NCI-H2107 treated with DMSO at 0.1 percent for 48 hours (cell line): ENCODE measurements around the gene DDIT3.
A peak's percentile ranks its signal among the peaks of the same experiment; 100 is the strongest.
"Not testable (repeated sequence)": the region's sequence is repeated elsewhere in the genome, so short reads cannot be mapped to it uniquely, and the experiment has no call there.

Experiments
- DNase-seq: peaks from one replicate; lab custom pipeline; 2025; ENCODE audit not compliant: unreplicated experiment; lab: John Stamatoyannopoulos, UW

The DDIT3 gene

DNA sequence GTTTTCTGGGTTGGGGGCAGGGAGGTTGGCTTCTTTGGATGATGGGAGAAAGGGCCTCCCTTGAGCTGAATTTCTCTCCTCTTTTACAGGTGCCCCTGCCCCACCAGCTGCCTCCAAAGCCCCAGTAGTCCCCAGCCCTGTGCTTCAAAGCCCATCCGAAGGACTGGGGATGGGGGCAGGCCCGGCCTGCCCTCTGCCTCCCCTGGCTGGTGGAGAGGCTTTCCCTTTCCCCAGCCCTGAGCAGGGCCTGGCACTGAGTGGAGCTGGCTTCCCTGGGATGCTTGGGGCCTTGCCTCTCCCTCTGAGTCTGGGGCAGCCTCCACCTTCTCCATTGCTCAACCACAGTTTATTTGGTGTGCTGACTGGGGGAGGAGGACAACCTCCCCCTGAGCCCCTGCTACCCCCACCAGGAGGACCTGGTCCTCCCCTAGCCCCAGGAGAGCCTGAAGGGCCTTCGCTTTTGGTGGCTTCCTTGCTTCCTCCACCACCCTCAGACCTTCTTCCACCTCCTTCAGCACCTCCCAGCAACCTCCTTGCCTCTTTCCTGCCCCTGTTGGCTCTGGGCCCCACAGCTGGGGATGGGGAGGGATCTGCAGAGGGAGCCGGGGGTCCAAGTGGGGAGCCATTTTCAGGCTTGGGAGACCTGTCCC lies 6.3 kb upstream of the DDIT3 start:
- DNase-seq: no peak

DNA sequence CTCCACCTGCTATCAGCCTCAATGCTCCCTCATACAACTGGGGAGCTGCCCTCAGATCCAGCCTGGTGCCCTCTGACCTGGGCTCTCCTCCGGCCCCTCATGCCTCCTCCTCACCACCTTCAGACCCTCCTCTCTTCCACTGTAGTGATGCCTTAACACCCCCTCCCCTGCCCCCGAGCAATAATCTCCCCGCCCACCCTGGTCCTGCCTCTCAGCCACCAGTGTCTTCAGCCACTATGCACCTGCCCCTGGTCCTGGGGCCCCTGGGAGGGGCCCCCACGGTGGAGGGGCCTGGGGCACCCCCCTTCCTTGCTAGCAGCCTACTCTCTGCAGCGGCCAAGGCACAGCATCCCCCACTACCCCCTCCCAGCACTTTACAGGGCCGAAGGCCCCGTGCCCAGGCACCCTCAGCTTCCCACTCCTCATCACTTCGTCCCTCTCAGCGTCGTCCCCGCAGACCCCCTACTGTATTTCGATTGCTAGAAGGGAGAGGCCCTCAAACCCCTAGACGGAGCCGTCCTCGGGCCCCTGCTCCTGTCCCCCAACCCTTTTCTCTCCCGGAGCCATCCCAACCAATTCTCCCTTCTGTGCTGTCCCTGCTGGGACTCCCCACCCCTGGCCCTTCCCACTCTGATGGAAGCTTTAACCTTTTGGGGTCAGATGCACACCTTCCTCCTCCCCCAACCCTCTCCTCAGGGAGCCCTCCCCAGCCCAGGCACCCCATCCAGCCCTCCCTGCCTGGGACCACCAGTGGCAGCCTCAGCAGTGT lies 5.5 kb upstream of the DDIT3 start:
- DNase-seq: no peak

DNA sequence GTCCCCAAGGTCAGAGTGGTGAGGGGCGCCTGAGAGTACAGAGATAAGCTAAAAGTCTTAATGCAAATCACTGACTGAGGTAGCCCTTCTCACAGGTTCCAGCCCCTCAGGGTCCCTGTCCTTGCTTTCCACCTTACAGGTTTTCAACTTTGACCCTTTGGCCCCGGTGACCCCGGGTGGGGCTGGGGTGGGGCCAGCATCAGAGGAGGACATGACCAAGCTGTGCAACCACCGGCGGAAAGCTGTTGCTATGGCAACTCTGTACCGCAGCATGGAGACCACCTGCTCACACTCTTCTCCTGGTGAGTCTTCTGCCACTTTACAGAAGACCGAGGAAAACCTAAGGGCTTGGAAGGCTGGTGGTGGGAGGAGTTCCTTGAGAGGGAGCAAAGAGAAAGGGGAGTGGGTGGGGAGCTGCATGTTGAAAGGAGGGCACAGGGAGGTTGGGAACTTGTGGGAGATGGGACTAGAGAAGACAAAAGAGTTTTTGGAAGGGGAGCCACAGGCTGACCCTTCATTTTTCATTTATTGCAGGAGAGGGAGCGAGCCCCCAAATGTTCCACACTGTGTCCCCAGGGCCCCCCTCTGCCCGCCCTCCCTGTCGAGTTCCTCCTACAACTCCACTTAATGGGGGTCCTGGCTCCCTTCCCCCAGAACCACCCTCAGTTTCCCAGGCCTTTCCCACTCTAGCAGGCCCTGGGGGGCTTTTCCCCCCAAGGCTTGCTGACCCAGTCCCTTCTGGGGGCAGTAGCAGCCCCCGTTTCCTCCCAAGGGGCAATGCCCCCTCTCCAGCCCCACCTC lies 4.7 kb upstream of the DDIT3 start:
- no peak for DNase-seq

DNA sequence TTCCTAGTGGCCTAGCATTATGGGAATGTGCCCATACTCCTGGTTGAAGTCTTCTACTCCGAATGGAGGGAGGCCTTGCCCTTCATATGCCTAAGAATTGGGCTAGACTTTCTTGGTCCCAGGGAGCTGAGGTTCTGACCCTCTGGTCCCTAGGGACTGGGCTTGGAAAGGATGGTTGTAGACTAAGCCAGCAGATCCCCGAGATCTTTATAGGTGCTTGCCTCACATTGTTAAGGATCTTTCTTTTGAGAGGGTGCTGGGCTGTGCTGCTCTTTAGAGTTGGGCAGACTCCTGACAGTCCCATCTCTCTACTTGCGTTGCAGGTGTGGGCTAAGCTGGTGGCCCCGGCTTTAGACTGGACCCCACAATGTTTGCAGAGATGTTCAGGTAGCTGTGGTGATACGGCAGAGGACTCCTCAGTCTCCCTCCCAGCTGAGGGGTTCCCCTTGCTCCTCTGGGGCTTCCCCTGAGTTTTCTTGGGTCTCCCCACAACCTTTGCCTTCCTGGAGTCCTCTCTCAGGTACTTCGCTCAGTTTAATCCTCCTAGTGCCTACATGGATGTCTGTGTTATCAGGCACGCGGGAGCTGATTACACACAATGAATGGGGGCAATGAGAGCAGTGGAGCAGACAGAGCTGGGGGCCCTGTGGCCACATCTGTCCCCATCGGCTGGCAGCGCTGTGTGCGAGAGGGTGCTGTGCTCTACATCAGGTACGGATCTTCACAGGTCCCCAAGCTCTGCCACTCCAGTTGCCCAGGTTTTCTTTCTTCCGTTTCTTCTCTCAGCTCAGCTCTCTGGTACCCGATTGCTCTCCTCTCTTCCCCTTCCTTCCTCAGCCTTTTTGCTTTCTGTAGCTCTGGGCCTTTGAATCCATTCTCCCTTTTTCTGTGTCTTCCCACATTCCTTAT lies 3.6 kb upstream of the DDIT3 start:
- no peak for DNase-seq

DNA sequence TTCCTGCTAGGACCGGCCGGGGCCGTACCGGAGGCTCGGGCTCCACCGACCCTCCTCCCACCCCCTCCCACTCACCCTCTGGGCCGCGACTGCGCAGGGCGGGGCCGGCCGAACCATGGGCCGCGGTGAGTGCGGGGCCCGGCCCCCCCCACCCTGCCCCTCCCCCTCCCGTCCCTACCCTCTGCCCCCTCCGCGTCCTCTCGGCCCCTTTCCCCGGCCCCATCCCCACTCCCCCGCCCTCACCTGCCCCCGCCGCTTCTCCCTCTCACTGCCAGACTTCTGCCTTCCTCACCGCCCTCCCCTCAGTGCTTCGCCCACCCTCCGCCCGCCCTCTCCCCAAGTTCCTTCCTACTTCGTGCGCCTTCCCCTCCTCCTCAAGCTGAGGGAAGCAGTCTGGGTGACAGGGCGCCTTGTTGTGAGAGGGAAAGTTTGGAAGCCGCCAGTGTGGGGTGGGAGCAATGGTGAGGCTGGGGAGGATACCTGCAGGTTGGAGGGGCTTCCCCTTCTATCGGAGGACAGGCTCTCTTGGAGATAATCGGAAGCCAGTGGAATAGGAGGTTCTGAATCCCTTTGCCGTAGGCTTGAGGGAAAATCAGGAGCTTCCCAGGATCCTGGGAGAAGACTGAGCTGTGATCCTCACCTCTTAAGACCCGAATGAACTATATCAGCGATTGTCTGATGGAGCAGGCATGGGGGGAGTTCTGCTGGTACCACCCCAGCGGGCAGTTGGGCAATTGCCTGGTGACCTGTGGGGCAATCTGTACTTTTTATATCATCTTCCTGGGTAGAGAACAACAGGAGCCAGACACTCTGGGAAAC lies 2.8 kb upstream of the DDIT3 start:
- DNase-seq: peak; percentile 21

DNA sequence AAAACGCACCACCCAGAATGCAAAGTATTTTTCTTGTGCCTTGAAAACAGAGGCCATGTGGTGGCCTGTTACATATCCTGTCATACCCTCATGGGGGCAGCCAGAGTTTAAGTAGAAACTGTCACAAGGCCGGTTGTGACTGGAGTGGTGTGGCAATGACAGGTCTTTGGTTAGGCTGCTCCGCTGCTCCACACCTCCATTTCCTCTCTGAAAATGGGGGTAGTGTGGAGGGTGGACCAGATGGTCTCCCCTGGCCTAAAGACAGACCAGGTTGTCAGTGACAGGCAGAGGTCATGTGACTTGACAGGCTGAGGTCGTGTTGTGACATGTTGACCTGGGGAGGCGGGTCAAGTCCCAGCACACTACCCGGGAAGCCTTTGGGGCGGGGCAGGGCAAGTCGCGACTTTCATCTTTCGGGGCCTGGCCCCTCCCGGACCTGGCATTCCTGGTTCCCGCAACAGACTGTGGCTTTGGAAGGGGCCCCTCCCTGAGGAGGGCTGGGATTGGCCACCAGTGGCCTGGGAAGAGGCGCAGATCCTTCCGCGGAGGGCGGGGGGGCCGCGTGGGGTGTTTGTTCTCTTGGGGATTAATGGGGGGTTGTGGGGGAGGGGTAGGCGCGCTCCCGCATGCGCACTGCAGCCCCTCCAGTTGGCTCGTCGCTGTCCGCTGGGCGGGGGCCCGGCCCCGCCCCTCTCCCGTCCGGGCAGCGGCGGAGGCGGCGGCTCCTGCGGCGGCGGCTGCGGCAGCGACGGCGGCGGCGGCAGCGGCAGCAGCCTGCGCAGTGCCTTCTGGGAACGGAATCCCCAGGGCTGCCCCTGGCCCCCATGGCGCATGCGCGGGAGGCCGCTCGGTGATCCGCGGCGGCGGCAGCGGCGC lies 1.9 kb upstream of the DDIT3 start, which contains the start of gene MBD6:
MBD6 (plus strand) TSS at position 814 of the 876 bp plus-strand sequence. CDS start 1,480 bp downstream, outside the sequence.
- peak; percentile 76 for DNase-seq

DNA sequence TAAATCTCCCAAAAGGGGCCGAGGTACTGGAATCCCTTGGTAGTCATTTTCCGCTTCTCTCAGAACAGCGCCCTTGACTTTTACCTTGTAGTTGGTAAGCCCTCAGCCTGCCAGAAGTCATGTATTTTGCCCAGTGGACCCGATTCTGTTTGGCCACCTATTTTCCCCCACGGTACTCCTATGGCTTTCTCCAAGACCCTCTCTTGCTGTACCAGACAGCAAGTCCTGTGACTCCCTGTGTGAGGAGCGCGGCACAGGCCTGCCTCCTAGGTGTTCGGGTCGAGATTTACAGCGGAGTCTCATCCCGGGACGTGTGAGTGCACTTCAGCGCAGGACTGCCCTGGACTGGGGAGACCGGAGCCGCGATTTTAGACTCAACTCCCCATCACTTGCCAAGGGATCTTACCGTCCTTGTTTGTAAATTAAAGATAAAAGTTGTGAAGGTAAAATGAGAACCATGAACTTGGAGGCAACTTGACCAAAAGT lies 1.3 kb upstream of the DDIT3 start:
- no peak for DNase-seq

DNA sequence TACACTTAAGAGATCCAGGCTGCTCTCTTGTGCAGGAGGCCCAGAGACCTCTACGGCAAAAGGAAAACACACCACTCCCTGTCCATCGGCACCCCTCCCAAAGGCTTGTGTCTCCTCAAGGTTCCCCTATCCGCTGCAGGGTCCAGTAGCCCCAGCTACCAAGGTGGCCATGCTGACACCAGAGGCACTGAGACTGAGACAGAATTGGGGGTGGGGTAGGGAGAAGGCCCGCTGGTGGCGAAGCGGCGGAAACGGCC lies 590 bp downstream of the DDIT3 start:
- DNase-seq: no peak

DNA sequence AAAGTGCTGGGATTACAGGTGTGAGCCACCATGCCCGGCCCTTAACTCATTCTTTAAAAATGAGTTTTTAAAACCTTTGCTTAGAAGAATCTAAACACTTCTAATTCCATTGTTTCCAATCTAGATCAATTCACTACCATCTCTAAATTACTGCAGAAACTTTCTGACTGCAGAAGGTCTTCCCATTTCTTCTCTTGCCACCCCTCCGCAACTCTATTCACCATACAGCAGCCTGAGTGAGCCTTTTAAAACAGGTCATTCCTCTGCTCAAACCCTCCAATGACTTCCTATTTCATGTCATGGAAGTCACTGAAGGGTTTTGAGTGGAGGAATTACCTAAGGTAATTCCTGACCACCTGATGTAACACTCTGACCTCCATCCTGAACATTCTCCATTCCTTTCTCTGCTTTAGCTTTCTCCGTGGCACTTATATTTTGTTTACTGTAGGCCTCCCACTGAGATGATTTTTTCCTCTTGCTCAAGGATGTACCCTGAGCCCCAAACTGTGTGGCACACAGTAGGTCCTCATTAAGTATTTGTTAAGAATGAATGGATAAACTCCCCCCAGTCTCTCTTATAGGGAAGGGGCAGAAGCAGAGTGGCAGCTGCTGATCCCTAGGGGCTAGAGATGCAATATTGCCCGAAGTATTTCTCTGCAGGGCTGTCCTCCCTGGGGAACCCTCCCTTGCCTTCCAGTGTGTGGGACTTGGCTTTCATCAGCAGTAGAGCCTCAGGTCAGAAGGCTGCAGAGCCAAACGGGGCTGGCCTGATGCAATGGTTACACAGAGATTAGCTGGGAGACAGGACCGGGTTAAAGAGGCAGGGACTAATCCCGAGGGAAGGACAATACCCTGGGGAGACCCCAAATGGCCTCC lies 1.2 kb downstream of the DDIT3 start:
- DNase-seq: no peak

DNA sequence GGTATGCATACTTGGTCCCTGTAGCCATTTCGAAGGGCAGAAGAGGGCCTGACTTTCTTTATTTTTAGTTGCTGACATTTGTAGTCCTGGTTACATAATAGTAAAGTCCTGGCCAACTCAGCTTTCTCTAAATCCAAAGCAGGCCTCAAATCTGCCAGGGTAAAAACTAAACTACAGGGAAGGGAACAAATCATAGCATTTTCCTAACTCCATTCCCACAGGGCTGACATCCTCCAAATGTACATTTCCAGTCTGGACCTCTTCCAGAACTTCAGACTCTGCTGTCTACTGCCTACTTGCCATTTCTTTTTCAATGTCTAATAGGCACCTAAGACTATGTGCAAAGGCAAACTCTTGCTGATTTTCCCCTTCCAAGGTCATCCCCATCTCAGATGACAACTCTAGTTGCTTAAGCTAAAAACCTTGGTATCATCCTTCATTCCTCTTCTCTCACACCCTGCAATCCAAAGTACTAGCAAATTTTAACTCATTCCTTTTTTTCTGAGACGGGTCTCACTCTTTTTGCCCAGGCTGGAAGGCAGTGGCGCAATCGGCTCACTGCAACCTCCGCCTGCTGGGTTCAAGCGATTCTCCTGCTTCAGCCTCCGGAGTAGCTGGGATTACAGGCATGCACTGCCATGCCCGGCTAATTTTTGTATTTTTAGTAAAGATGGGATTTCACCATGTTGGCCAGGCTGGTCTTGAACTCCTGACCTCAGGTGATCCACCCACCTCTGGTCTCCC lies 2.0 kb downstream of the DDIT3 start:
- DNase-seq: no peak

DNA sequence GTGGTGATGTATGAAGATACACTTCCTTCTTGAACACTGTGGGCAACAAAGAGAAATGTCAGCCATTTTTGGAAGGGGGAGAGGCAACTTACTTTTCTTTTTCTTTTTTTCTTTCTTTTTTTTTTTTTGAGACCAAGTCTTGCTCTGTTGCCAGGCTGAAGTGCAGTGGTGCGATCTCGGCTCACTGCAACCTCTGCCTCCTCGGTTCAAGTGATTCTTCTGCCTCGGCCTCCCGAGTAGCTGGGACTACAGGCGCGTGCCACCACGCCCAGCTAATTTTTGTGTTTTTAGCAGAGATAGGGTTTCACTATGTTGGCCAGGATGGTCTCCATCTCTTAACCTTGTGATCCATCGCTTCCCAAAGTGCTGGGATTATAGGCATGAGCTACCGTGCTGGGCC lies 2.6 kb downstream of the DDIT3 start:
- not testable (repeated sequence) for DNase-seq

DNA sequence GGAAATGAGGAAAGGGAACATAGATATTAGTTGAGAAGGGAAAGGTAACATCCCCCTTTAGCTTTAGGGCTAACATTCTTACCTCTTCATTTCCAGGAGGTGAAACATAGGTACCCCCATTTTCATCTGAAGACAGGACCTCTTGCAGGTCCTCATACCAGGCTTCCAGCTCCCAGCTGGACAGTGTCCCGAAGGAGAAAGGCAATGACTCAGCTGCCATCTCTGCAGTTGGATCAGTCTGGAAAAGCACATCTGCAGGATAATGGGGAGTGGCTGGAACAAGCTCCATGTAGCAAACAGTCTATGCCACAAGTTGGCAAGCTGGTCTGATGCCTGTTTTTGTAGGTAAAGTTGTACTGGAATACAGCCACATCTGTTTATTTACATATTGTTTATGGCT lies 3.1 kb downstream of the DDIT3 start:
- no peak for DNase-seq

DNA sequence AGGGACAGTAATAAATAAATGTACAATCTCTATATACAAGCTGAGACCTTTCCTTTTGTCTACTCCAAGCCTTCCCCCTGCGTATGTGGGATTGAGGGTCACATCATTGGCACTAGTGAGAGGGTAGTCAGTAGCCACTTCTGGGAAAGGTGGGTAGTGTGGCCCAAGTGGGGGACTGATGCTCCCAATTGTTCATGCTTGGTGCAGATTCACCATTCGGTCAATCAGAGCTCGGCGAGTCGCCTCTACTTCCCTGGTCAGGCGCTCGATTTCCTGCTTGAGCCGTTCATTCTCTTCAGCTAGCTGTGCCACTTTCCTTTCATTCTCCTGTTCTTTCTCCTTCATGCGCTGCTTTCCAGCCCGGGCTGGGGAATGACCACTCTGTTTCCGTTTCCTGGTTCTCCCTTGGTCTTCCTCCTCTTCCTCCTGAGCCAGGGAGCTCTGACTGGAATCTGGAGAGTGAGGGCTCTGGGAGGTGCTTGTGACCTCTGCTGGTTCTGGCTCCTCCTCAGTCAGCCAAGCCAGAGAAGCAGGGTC lies 3.6 kb downstream of the DDIT3 start:
- no peak for DNase-seq

DNA sequence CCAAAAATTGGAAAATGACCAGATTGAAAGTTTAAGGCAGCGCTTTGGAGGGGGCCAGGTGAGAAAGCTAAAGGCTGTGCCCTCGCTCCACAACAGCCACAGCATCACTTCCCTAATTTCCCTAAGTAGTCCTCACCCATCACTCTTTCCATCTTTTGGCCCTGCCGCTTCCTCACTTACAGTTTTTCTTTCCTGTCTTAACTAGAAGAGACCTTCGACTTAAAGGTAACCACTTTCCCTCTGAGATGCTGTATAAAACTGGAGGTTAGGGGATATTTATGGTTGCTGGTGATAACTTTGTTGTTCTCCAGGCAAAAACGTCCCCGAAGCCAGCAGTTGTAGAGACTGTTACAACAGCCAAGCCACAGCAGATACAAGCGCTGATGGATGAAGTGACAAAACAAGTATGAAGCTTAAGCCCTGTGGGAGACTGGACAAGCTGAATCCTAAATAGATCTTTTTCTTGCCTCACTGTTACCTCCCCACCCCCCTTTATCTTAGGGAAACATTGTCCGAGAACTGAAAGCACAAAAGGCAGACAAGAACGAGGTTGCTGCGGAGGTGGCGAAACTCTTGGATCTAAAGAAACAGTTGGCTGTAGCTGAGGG lies 4.3 kb downstream of the DDIT3 start:
- no peak for DNase-seq

DNA sequence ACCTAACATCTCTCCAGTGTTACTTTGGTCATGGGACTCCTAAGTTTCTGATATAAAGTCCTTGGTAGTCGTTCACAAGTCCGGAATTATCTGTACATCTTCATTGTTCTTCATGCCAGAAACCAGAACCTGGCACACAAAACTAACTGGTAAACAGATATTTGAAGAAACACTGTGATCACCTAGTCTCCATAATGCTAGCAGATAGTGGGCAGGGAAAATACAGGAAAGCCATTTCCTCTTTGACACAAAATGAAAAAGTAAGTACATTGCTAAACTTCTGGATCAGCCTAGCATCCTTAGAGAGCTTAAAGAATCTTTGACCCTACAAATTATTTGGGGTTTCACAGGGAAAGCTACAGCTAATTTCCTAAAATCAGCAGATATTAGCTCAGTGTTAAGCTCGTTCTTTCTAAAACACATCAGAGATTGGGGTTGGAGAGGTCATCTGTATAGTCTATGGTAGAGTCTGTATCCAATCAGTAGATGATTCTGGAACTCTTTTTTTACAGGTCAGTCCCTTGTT lies 4.8 kb downstream of the DDIT3 start:
- DNase-seq: no peak

DNA sequence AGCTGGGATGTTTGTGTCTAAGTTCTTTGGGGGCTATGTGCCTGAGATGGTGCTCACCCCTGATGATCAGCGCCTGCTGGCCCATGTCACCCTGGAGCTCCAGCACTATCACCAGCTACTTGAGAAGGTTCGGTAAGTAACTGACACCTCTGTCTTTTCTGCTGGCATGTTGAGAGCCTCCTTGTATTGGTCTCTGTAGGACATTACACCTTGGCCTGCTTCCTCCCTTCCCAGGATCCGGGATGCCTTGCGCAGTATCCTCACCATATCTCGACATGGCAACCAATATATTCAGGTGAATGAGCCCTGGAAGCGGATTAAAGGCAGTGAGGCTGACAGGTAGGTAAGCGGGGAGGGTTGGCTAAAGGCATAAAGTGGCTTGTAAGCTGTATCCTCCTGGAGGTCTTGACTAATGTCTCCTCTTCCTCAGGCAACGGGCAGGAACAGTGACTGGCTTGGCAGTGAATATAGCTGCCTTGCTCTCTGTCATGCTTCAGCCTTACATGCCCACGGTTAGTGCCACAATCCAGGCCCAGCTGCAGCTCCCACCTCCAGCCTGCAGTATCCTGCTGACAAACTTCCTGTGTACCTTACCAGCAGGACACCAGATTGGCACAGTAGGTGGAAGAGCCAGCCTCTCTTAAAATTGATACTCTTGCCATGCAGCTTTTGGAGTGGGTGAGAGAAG lies 5.5 kb downstream of the DDIT3 start:
- peak; percentile 55 for DNase-seq
